ENCODE data around the gene MLC1.

DNA sequence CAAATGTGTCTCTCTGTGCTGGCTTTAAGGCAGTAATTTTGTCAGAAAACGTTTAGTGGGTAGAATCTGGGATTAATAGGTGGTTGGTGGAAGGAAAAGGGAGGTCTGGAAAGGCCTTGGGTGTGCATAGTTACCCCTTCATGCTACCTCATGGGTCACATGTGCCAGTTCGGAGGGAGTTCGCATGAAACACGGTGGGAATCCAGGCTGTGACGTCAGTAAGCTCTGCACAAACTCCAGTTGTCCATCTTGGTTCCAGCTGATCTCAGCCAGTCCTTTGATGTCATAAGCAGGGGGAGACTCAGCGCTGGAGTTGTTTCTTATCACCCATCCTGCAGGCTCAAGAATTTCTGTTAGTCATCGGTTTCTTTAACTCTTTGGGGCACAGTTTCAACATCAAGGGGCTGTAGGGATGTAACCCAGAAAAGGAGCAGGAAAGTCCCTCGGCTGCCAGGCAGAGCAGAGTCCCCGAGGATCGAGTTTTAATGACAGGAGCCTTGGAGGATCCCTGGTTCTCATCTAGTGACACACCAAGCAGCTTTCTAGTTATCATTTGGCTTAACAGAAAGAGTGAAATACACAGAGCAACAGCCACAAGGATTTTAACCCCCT is 33.4 kb upstream of the MLC1 start:
- TF ChIP-seq CTCF (IDR thresholded peaks at IDR 0.05), result no peak
- no peak for TF ChIP-seq POLR2A (IDR thresholded peaks at IDR 0.05)
